ENCODE measurements around the gene PORCN. TPM values are rescaled to one million over a fixed set of nuclear protein-coding genes. Genes with fewer than 3 reads are reported as not detected.

The PORCN gene
- total RNA-seq, 1 experiment from 2014 or later, result 16.4 TPM

- peaks cover 3% of the 10 kb centered on the region; the same call in 1 of the 2 replicates for H3K36me3 Mint-ChIP-seq
- no peak for ATAC-seq
- CTCF ChIA-PET, result no interaction called here
Measured at GRCh38 chrX:48516285-48516684, 7.5 kb downstream of the PORCN start.

More at GRCh38 chrX:48516285-48516684, 7.5 kb downstream of the PORCN start:
- Mint-ChIP-seq H3K9me3 (no peaks in the 10 kb centered on the region), H3K4me1 (peaks cover 7% of the 10 kb centered on the region), H3K27ac (no peak overlapping the region), H3K4me3 (no peak overlapping the region), H3K27me3 (ENCODE audit: low read depth) (no peaks in the 10 kb centered on the region)
- DNase-seq (ENCODE audit: low spot score), result no peak
- POLR2A ChIA-PET, result no interaction called here
- TF ChIP-seq E2F5 (CRISPR knock-in tag; IDR thresholded peaks at IDR 0.05), result no peak
- no peak for TF ChIP-seq SP1 (CRISPR knock-in tag; conservative IDR thresholded peaks at IDR 0.05)
- TF ChIP-seq STAT6 (CRISPR knock-in tag; conservative IDR thresholded peaks at IDR 0.05; ENCODE audit: low read depth), result no peak
- TF ChIP-seq TP53 (CRISPR knock-in tag; IDR thresholded peaks at IDR 0.05), result no peak
- no peak for TF ChIP-seq MXD4 (CRISPR knock-in tag; IDR thresholded peaks at IDR 0.05; ENCODE audit: borderline replicate concordance)
- TF ChIP-seq PREB (CRISPR knock-in tag; IDR thresholded peaks at IDR 0.05; ENCODE audit: borderline replicate concordance), result no peak
- no peak for TF ChIP-seq CTCF (IDR thresholded peaks at IDR 0.05)
- no peak for TF ChIP-seq E2F1 (CRISPR knock-in tag; IDR thresholded peaks at IDR 0.05)
- TF ChIP-seq E2F4 (CRISPR knock-in tag; IDR thresholded peaks at IDR 0.05; ENCODE audit: borderline replicate concordance, low read depth), result no peak
- no peak for TF ChIP-seq PRDM15 (CRISPR knock-in tag; IDR thresholded peaks at IDR 0.05)

All from WTC11 (cell line).